H1 (cell line): ENCODE measurements around the gene BFSP2. TPM values are rescaled to one million over a fixed set of nuclear protein-coding genes. Genes with fewer than 3 reads are reported as not detected.

Experiments used
- CTCF ChIA-PET: fragments of 300-600 bp; sonication (Branson Sonifier 250); formaldehyde crosslinking; loops from one replicate; lab custom pipeline; 2021; ENCODE audit not compliant: partially characterized antibody; lab: Charles Lee
- POLR2A ChIA-PET: fragments of 300-600 bp; sonication (Branson Sonifier 250); formaldehyde crosslinking; loops from one replicate; lab custom pipeline; 2021; ENCODE audit warnings: inconsistent platforms; ENCODE audit not compliant: partially characterized antibody; lab: Charles Lee
- DNase-seq, 2 experiments: peaks; one replicate each; pipeline versions ENCODE4 v3.0.0 to v3.0.0-alpha.2; 2010 to 2022; ENCODE audit warnings: low spot score in 2 of 2, low read depth in 1 of 2, mixed read lengths in 1 of 2
- FAIRE-seq: peaks from 2 replicates; lab custom pipeline; 2011; peaks lifted over from hg19 to GRCh38; lab: Jason Lieb, UNC
- H2AFZ ChIP-seq: 2 replicates; pipeline ENCODE4 v1.8.1; 2012; ENCODE audit warnings: low read length, inconsistent platforms
- H2AK5ac ChIP-seq: 2 replicates; pipeline ENCODE4 v1.6.1; 2013; ENCODE audit warnings: low read depth, low read length
- H2BK120ac ChIP-seq: replicated peaks from 2 replicates; pipeline ENCODE3; 2013; ENCODE audit warnings: low read depth, low read length, inconsistent platforms
- H2BK12ac ChIP-seq: 2 replicates; pipeline ENCODE4 v1.6.1; 2013; ENCODE audit warnings: low read depth, low read length
- H2BK15ac ChIP-seq: 2 replicates; pipeline ENCODE4 v1.6.1; 2013; ENCODE audit warnings: low read length
- H2BK20ac ChIP-seq: 2 replicates; pipeline ENCODE4 v1.6.1; 2013; ENCODE audit warnings: low read length
- H2BK5ac ChIP-seq: 2 replicates; pipeline ENCODE4 v1.6.1; 2013; ENCODE audit warnings: low read depth, low read length
- H3K14ac ChIP-seq: 2 replicates; pipeline ENCODE4 v1.6.1; 2013; ENCODE audit warnings: inconsistent platforms; ENCODE audit not compliant: insufficient read length
- H3K18ac ChIP-seq: 2 replicates; pipeline ENCODE4 v1.6.1; 2013; ENCODE audit warnings: low read length; ENCODE audit errors: extremely low read depth
- H3K23ac ChIP-seq: 2 replicates; pipeline ENCODE4 v1.6.1; 2013; ENCODE audit warnings: inconsistent platforms; ENCODE audit not compliant: insufficient read length
- H3K23me2 ChIP-seq: 2 replicates; pipeline ENCODE4 v1.6.1; 2013; ENCODE audit warnings: low read depth, low read length
- H3K27ac ChIP-seq: 2 replicates; pipeline ENCODE4 v1.6.1; 2011; ENCODE audit warnings: low read depth, low read length, inconsistent platforms
- H3K27me3 ChIP-seq, 4 experiments: replicated peaks in 1 of 4; 1 replicate in 1 of 4; 2 replicates in 3 of 4; pipeline versions ENCODE4 v1.6.1 to v1.8.1; 2011 to 2013; ENCODE audit warnings: low read length in 3 of 4, mild to moderate bottlenecking in 3 of 4, inconsistent platforms in 2 of 4, mixed read lengths in 2 of 4, moderate library complexity in 1 of 4; ENCODE audit not compliant: control insufficient read depth in 3 of 4, insufficient read depth in 3 of 4; ENCODE audit errors: extremely low read depth in 1 of 4
- H3K36me3 ChIP-seq, 4 experiments: 2 replicates each; pipeline versions ENCODE4 v1.6.1 to v1.8.1; 2011 to 2013; ENCODE audit warnings: mild to moderate bottlenecking in 4 of 4, low read length in 3 of 4, moderate library complexity in 2 of 4, control low read depth in 1 of 4, inconsistent platforms in 1 of 4; ENCODE audit not compliant: insufficient read depth in 4 of 4, control insufficient read depth in 2 of 4
- H3K4ac ChIP-seq: replicated peaks from 2 replicates; pipeline ENCODE3; 2013; ENCODE audit warnings: low read length, low read depth, mixed read lengths, inconsistent platforms; ENCODE audit not compliant: insufficient read length
- H3K4me1 ChIP-seq, 4 experiments: replicated peaks in 1 of 4; 1 replicate in 1 of 4; 2 replicates in 3 of 4; pipeline versions ENCODE4 v1.6.1 to v1.8.1; 2011 to 2013; ENCODE audit warnings: low read length in 3 of 4, inconsistent platforms in 2 of 4, mixed read lengths in 1 of 4; ENCODE audit not compliant: insufficient read depth in 4 of 4, control insufficient read depth in 3 of 4
- H3K4me2 ChIP-seq, 2 experiments: 2 replicates each; pipeline versions ENCODE4 v1.6.1 to v1.8.1; 2011 to 2013; ENCODE audit warnings: low read depth in 2 of 2, low read length in 2 of 2, control low read depth in 1 of 2, inconsistent platforms in 1 of 2, mild to moderate bottlenecking in 1 of 2; ENCODE audit not compliant: insufficient read depth in 1 of 2
- H3K4me3 ChIP-seq, 4 experiments: fragments of 200-600, 300-600 bp in 1 of 4; sonication (generic), shearing (Covaris generic), sonication (Bioruptor Twin) in 1 of 4; 2 replicates each; pipeline versions ENCODE4 v1.5.1 to v1.8.1; 2011 to 2016; ENCODE audit warnings: low read length in 4 of 4, low read depth in 3 of 4, control low read depth in 2 of 4, inconsistent platforms in 2 of 4, mild to moderate bottlenecking in 2 of 4, mixed read lengths in 1 of 4, moderate library complexity in 1 of 4; ENCODE audit not compliant: insufficient read depth in 2 of 4; ENCODE audit errors: extremely low read depth in 1 of 4
- H3K56ac ChIP-seq: replicated peaks from 2 replicates; pipeline ENCODE3; 2013; ENCODE audit warnings: low read depth, mild to moderate bottlenecking, mixed read lengths, low read length, inconsistent platforms; ENCODE audit not compliant: insufficient read length
- H3K79me1 ChIP-seq: 2 replicates; pipeline ENCODE4 v1.6.1; 2013; ENCODE audit warnings: low read depth, low read length, control low read depth
- H3K79me2 ChIP-seq, 2 experiments: 2 replicates each; pipeline versions ENCODE4 v1.6.1 to v1.8.1; 2012 to 2013; ENCODE audit warnings: low read length in 2 of 2, mild to moderate bottlenecking in 2 of 2, inconsistent platforms in 1 of 2; ENCODE audit not compliant: insufficient read depth in 2 of 2, control insufficient read depth in 1 of 2
- H3K9ac ChIP-seq, 4 experiments: replicated peaks in 1 of 4; 1 replicate in 1 of 4; 2 replicates in 3 of 4; pipeline versions ENCODE4 v1.6.1 to v1.8.1; 2011 to 2013; ENCODE audit warnings: low read depth in 3 of 4, low read length in 3 of 4, control low read depth in 2 of 4, mild to moderate bottlenecking in 2 of 4, moderate library complexity in 2 of 4, inconsistent platforms in 1 of 4; ENCODE audit errors: extremely low read depth in 1 of 4
- H3K9me3 ChIP-seq, 2 experiments: 2 replicates each; pipeline versions ENCODE4 v1.6.1 to v1.8.1; 2012 to 2013; ENCODE audit warnings: mild to moderate bottlenecking in 2 of 2, moderate library complexity in 2 of 2, control low read depth in 1 of 2, inconsistent platforms in 1 of 2, low read depth in 1 of 2, low read length in 1 of 2, mixed read lengths in 1 of 2; ENCODE audit not compliant: insufficient read depth in 2 of 2
- H4K20me1 ChIP-seq, 2 experiments: replicated peaks in 1 of 2; 2 replicates each; pipeline versions ENCODE3 to v1.8.1; 2011 to 2013; ENCODE audit warnings: inconsistent platforms in 2 of 2, low read length in 2 of 2, mild to moderate bottlenecking in 1 of 2; ENCODE audit not compliant: insufficient read depth in 2 of 2, control insufficient read depth in 1 of 2
- H4K5ac ChIP-seq: 2 replicates; pipeline ENCODE4 v1.6.1; 2013; ENCODE audit warnings: low read length, low read depth, mixed read lengths, inconsistent platforms; ENCODE audit not compliant: insufficient read length
- H4K8ac ChIP-seq: 2 replicates; pipeline ENCODE4 v1.8.0; 2013; ENCODE audit warnings: mild to moderate bottlenecking, moderate library complexity, low read length, inconsistent platforms; ENCODE audit not compliant: insufficient read depth; ENCODE audit errors: extremely low read depth
- H4K91ac ChIP-seq: replicated peaks from 2 replicates; pipeline ENCODE3; 2013; ENCODE audit warnings: low read length, mixed read lengths, inconsistent platforms; ENCODE audit not compliant: insufficient read length
- SP4 ChIP-seq: IDR thresholded peaks from 2 replicates; pipeline ENCODE4 v1.6.1; 2012; ENCODE audit warnings: low read length, inconsistent platforms
- WGBS, 2 experiments: shearing (Covaris generic) in 1 of 2; methylation state at CpG; one replicate each; pipeline versions ENCODE4 v1.1.6 to v1.1.7; 2013 to 2015; ENCODE audit warnings: low lambda C conversion rate in 2 of 2, mixed read lengths in 2 of 2, inconsistent platforms in 1 of 2, low coverage in 1 of 2, missing lambda C conversion rate in 1 of 2; ENCODE audit not compliant: insufficient replicate concordance in 2 of 2, insufficient coverage in 1 of 2, insufficient read length in 1 of 2; ENCODE audit errors: extremely low coverage in 1 of 2, missing lambda C conversion rate in 1 of 2; 5-methylcytosine and 5-hydroxymethylcytosine counted together
- polyA plus RNA-seq, 7 experiments: library from polyadenylated mRNA; depleted of rRNA in 3 of 7; stranded (reverse) in 5 of 7; unstranded in 2 of 7; fragments of >200 nt in 5 of 7; fragments of 200-250 nt in 2 of 7; gene quantifications; 1 replicate in 5 of 7; 2 replicates in 1 of 7; 4 replicates in 1 of 7; pipeline versions ENCODE4 v1.2.1 to v1.2.3, GENCODE V29; 2011 to 2013; ENCODE audit warnings: missing spikeins in 2 of 7, mixed read lengths in 2 of 7
- total RNA-seq: library from RNA; stranded (reverse); fragmentation: NEBNext Ultra II Directional; extraction: Animal tissue kit (Norgen Biotek cat#: 25700); gene quantifications from 2 replicates; pipeline ENCODE4 v1.2.1, GENCODE V29; 2021

Gene BFSP2
- total and polyA plus RNA-seq, 2 of the 8 experiments (the other 6 are each of a cell fraction or from before 2014, with no cell fraction given) = not detected

DNA sequence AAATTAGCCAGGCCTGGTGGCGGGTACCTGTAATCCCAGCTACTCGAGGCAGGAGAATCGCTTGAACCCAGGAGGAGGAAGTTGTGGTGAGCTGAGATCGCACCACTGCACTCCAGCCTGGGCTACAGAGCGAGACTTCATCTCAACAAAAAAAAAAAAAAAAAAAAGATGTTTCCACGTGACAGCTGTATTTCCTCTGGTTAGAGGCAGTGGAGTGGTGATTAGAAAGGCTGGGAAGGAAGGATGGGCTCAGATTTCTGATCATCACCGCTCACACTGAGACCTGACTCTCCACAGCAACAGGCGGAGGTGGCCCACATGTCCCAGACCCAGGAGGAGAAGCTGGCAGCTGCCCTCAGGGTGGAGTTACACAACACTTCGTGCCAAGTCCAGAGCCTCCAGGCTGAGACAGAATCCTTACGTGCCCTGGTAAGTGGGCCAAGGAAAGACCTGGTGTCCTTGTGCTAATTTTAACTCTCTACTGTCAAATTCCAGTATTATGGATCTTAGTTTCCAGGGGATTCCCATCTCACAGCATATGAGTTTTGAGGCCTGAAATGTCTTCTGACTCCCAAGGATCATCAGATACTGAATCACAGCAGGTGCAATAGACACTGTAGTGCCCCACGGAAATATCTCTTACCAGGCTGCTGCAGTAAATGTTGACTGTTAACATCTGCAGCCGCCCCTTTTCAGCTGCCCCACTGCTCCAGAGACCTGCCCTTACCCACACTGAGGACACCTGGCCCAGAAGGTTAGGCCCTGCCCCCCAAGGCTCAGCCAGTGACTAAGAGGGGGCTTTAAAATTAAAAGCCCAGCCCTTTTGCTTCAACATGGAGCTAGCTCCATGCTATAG, 66.9 kb downstream of the BFSP2 start:
- no peak for TF ChIP-seq SP4
- Histone ChIP-seq H3K27ac (no peak overlapping the region), H3K14ac (no peak overlapping the region), H4K20me1 (no peaks in the 10 kb centered on the region), H2BK20ac (no peak overlapping the region), H3K4me3 (no peak overlapping the region), H2BK5ac (no peak overlapping the region; the same call in 1 of the 2 replicates), H3K27me3 (peaks cover 0 to 5% (median 0%) of the 10 kb centered on the region in 4 experiments; a peak in 3 of 7 replicates), H2BK120ac (no peak overlapping the region), H3K79me1 (no peaks in the 10 kb centered on the region), H3K4ac (no peak overlapping the region), H3K4me1 (peaks cover 0 to 3% (median 0%) of the 10 kb centered on the region in 4 experiments; a peak in 1 of 7 replicates), H4K91ac (no peak overlapping the region), H3K23ac (no peak overlapping the region), H3K9me3 (no peaks in the 10 kb centered on the region), H2AK5ac (no peak overlapping the region), H2BK12ac (no peak overlapping the region), H3K4me2 (no peak overlapping the region), H3K18ac (no peak overlapping the region), H4K5ac (no peak overlapping the region), H2BK15ac (no peak overlapping the region), H3K23me2 (no peaks in the 10 kb centered on the region), H3K79me2 (no peaks in the 10 kb centered on the region), H4K8ac (no peak overlapping the region), H3K9ac (no peak overlapping the region), H2AFZ (0 out of 2 replicates have a peak overlapping the region, but pooled peaks have one; percentile 20), H3K56ac (no peak overlapping the region), H3K36me3 (no peaks in the 10 kb centered on the region)
- WGBS, 2 experiments = 94% methylated on average over 11 of the region's 12 CpGs; no CpG with 5 or more reads in 1 of the 2 experiments
- no peak for DNase-seq
- no peak for FAIRE-seq
- POLR2A ChIA-PET = no interaction called here
- CTCF ChIA-PET = interaction anchor here (1.0 to 3.5 kb wide), 6 partner anchors 9 to 111 kb away, joined by 3 to 19 read pairs (median 4); no protein-coding TSS in a partner anchor
